Forelimb muscle (tissue), 1 donor: ENCODE data around the gene DQX1. TPM values are rescaled to one million over a fixed set of nuclear protein-coding genes. Genes with fewer than 3 reads are reported as not detected.

Experiments used
- DNase-seq: peaks from one replicate; pipeline ENCODE4 v3.0.0-alpha.2; 2013; ENCODE audit warnings: low read depth
- polyA plus RNA-seq: library from polyadenylated mRNA; unstranded; fragments of 120-200 nt; gene quantifications from one replicate; pipeline ENCODE4 v1.2.1, GENCODE V29; 2013; ENCODE audit not compliant: insufficient read length

The DQX1 gene
- polyA plus RNA-seq, 1 donor, result 0.14 TPM

DNA sequence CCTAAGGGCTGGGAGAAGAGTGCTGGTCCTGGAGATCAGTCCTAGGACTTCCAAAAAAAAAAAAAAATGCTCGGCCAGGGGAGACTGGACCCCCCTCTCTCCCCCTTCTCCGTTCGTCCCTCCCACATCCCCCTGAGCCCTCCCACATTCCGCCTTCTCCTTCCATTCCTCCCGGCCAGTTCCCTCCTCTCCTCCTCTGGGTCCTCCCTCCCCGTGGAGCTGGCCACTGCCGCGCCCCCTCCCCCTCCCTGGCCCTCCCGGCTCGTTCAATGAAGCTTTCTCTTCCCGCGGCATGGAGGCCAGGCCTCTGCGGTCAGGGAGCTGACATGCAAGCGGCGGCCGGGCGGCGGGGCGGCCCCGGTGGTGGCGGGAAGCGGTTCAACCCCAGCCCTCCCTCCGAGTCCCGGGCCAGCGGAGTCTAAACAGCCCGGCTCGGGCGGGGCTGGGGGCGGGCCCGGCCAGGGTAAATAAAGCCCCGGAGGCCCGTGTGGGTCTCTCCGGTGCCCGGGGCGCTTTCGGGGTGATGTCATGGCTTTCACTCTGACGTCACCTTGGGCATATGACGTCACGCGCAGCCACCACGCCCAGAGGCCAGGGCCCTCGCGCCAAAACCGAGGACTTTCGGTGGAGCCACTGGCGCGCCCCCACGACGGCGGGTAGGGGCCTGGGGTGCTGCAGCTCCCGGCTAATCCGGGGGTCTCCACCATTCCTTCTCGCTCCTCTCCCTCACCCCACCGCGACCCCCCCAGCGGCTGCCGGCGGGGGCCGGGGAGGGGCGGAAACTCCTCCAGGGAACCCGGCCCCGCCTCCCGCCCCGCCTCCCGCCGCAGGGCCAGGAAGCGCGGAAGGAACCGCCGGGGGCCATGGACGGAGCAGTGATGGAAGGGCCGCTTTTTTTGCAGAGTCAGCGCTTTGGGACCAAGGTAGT, 28.1 kb upstream of the DQX1 start, which contains the start of the genes DOK1 and LOXL3:
Gene DOK1 (plus strand): TSS at position 829 of the 928 bp plus-strand sequence. CDS start 35 bp downstream, at position 864.
Gene LOXL3 (minus strand): TSS at position 51 of the 928 bp plus-strand sequence. CDS start 1,308 bp downstream, outside the sequence.
- no peak for DNase-seq

DNA sequence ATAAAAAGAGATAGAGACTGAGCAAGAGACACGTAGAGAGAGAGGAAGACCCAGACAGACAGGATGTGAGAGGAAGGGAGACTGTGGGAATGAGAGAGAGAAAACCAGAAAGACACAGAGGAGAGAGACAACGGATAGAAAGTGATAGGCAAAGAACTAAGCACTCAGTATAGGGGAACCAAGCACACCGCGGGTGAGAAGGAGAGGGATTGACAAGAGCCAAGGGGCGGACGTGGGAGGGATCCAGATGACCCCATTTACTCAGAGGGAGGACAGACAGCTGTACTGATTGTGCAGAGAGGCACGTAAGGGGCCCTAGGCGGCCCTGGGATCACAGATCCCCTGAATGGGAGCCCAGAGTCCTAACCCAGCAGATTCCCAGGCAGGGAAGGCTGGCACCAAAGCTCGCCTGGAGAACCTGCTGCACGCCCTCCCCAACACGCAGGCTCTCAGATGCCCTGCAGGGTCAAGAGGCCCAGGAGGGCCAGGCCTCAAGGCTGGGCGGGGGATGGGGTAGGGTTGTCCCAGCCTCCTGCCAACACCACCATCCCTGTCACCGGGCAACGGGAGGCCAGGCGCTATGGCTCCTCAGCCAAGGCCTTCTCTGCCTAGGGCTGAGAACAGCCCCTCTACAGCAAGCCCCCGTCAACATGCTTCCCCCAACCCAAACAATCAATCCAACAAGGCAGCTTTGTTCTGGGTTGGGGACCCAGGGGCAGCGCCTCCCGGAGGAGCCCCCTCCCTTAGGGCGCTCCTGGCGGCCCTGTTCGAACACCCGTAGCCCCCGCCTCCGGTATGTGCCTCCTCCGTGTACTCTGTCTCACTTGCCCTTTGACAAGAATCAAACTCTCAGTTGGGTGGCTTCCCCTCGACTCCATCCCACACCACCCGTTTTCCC, 27.1 kb upstream of the DQX1 start:
- DNase-seq, result no peak

DNA sequence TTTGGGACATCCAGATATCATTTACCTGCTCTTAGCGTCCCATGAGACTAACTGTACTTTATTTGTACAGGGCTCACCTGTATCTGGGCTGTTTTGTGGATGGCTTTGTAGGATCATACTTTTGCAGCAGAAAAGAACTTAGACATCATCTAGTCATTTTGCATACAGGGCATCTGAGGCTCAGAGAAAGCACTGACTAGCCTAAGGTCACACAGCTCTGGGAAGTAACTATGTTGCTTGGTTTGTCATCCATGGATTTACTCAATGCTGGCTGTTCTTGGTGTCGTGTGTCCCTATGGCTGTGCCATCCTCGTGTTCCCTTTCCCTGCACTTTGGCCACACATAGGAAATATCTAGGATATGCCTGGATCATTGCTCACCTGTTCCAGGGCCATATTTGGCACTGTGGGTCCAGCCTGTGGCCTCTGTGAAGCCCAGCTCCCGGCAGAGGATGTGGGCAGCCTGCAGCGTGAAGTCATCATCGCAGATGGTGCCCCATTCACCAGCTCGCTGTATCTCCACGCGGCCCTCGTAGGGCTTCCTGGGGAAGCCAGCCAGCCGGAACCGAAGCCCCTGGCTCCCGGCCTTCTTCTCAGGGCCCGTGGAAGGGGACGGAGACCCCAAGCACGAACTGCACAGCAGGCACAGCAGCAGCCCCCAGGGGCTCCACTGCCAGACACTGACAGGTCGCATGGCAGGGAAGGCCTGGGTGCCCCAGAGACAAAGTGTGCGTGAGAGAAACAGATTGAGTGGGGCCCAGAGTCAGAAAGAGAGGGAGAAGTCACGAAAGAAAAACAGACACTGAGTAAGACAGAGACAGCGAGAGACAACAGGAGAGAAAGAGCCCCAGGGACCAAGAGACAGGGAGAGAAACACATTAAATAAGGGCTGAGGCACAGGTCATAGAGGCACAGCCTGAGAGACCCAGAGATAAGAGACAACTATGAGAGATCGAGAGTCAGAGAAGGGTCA, 26.2 kb upstream of the DQX1 start:
- DNase-seq, result no peak

DNA sequence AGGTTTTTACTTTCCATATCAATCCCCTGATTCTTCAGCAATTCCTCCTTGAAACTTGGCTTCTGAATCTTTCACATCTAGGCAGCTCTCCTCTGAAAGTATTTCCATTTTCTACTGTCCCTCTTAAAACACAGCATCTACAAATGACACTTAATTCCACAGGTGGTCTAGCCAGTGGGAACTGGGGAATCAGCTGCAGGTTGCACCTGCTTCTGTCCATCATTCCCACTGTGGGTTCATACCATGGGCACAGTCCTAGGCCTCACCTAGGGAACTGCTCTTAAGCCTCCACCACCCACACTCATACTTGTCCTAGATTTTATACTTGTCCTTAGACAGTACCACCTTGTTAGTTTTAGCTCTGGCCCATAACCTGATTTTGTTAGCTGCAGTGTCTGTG, 25.5 kb upstream of the DQX1 start:
- no peak for DNase-seq

DNA sequence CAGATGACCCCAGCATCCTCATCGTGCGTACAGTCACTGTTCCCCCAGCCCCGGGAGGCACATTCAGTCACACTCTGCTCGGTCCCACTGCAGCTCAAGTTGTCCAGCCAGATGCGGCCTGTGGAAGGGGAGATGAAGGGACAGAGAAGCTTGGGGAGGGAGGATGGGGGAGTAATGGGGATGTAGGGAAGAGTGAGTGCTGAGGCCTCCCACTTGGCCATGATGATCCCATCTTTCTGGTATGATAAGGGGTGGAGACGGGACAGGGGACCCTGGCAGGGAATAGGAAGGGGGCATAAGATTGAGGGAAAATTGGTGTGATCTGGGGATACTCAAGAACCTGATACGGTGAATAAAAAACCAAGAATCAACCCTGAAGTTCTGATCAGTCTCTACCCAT, 24.2 kb upstream of the DQX1 start:
- no peak for DNase-seq

DNA sequence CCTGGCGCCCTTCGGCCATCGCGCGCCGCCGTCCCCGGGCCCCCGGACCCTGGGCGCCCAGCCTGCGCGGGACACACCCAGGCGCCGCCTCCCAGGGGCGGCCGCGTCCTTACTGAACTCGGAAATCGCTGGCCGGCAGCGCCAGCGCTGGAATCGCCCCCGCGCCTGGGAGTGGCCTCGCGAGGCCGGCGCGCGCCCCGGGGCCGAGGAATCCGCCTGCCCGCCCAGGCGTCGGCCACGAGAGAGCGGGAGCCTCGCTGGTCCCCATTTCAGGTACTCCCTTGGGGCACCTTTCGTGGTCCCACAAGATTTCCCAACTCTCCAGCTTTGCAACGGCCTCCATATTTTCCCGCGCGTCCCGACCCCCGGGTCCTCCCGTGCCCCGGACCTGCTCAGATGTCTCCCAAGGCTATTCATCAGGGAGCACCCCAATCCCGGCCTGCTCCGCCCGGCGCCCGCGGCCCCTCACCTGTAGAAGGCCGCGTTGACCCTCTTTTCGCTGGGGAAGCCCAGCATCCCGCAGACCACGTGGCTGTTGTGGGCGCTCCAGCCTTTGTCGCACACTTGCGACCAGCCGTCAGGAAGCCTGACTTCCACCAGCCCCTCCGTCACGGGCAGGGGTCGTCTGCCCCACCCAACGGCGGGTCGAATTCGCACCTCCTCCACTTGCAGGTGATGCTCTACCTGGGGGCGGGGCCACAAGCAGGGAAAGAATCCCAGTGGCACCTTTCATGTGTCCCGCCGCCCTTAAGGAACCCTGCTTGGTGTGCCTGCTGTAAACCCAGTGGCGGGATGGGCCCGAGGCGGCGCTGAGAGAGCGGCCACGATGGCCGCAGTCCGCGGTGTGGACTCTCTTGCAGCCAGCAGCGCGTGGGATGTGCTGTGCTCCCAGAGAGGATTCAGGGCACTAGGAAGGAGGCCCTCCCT, 23.1 kb upstream of the DQX1 start:
- DNase-seq, result no peak

DNA sequence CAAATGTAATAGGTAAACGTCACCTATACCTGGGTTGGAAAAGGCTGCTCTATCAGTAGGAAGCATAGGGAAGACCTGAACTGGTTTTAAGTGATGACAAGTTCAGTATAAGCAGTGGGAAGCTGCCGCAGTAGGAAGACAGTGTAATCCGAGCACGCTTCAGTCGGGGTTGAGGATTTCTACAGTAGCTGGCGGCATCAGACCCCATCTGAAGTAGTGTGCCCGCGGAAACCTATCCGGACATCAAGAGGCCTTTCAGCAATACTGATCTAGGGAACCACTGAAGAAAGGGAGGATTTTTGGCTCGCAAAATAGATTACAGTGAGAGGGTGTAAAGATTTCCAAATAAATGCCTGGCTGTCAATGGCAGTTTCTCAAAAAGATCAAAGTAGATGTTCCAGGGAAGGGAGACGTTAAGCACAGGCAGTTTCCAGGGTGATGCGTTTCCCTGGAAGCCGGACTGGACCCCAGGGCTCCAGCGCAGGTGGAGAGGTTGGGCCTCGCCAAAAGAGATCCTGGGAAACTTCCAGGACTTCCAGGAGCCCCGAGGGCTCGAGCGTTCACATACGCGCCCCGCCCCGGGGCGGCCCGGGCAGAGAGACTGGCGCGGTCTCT, 22.4 kb upstream of the DQX1 start:
- DNase-seq, result no peak

DNA sequence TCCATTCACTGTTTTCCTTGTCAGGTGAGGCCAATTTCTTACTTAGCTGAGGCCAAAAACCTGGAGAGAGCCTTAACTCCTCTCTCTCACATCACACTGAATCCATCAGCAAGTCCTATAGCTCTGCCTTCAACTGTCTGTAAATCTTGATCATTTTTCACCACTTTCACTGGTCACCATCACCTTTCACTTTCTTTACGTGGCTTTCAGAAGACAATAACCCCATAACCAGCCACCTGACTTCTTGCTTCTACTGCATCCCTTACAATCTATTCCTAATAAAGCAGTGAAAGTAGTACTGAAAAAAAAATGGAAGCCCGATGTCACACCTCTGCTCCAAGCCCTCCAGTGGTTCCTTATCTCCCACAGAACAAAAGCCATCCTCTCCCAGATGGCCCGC, 20.0 kb upstream of the DQX1 start:
- no peak for DNase-seq

DNA sequence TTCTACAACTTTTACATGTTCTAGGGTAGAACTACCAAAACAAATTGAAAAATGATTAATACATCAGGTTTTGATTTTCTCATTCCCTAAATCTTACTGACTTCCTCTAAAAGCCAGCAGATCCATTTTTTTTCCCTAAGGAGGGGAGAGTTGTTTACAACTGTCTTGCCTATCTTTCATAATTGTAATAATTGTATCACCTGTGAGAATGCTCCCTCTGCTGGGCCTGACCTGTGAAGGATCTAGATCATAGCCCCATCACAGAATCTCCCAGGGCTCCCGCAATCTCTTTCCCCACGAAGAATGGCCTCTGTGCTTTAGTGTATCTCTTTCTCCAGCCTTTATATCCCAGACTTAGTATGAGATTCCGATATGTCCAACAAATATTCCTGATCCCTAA, 18.6 kb upstream of the DQX1 start:
- DNase-seq, result no peak

DNA sequence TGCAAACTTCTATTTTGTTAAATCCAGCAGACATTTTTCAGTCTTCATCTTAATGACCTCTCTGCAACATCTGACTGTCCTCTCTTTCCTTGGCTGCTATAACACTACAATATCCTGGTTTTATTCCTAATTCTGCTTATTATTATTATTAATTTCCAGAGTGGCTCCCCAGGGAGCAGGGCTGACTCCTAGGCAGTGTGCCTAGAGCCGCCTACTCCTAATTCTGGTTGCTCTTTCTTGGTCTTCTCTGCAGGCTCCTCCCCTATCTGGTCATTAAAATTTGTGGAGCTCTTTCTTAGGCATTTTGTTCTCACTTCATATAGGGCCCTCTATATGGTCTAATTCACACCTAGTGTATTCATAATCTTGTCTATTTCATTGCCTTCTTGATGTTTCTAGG, 16.9 kb upstream of the DQX1 start:
- no peak for DNase-seq

DNA sequence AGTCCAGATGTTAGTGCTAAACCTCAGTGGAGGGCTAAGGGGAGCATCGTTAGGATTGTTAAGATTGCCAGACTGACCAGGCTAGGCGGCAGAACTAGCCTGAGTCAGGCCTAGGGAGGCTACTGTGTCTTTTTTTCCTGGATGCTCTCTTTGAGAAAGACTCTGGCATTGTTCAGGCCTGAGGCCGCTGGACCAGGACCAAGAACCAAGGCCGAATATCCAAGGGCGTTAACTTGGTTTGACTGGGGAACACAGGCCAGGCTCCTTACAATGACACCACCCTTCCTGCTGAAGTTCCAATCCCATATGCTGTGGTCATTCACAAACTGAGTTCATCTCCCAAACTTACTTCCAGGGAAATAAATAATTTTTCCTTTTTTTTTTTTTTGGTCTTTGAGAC, 14.3 kb upstream of the DQX1 start:
- DNase-seq, result no peak

DNA sequence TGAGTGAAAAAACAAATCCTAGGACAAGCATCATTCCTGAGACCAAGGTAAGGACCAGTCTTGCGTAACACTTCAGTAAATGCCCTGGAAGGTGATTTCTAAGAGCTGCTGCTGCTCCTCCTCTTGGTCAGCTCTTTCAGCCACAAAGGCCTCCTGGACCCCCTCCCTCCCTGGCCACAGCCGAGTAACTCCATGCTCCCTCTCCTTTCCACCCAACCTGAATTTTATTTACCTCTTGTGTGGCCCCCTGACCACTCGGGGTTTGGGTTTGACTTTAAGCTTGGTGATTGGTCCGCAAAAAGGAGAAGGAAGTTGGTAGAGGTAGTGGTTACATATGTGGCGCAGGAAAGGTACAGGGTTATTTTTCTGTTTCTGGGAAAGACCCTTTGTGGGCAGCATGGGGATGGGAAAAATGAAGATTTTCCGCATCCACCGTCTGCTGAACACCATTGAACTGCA, 12.9 kb upstream of the DQX1 start:
- DNase-seq, result no peak

DNA sequence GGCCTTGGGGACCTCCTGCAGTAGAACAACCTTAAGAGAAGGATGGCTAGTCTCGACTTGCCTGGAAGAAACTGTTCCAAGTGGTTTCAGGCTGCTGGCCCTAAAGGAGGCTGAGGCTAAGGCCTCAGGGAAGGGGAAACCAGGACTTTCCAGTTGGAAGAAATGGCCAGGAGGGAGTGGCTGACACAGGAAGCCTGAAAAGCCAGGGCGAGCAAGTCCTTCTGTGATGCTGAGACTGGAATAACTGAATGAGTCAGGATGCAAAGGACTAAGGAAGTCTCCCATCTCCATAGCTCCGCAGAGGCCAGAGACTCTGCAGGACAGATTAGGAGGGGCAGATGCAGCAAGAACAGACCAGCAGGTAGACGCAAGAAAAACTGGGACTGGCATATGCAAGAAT, 11.1 kb upstream of the DQX1 start:
- no peak for DNase-seq

DNA sequence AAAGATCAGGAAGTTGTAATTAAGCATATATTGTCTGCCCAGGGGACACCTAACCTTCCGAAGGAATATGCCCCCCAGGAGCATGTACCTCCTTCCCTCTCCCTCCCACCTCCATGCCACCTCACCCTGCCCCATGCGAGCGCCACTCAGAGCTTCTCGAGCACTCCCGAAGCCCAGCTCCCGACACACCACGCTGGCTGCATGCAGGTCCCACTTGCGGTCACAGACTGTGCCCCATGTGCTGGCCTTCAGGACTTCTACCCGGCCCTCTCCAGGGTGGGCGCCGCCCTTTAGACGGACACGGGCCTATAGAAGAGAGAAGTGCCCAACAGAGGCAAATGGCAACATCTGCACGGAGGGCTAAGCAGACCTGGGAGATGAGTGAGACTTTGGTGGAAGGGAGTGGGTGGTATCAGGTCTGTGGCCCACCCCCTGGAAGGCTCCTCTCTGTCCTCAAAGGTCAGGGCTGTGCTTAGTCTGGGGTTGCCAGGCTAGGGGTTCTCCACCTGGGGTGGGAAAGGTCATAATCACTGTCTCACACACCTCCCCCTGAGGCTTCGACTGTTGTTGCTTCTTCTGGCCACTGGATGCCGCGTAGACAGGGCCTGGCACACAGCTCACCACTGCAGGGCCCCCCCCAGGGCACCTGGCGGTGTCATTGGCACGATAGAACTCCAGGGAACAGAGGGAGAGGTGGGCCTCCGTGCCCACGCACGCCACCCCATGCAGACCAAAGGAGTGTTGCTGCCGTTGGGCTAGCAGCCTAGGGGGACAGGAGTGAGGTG, 10.3 kb upstream of the DQX1 start:
- DNase-seq, result no peak

DNA sequence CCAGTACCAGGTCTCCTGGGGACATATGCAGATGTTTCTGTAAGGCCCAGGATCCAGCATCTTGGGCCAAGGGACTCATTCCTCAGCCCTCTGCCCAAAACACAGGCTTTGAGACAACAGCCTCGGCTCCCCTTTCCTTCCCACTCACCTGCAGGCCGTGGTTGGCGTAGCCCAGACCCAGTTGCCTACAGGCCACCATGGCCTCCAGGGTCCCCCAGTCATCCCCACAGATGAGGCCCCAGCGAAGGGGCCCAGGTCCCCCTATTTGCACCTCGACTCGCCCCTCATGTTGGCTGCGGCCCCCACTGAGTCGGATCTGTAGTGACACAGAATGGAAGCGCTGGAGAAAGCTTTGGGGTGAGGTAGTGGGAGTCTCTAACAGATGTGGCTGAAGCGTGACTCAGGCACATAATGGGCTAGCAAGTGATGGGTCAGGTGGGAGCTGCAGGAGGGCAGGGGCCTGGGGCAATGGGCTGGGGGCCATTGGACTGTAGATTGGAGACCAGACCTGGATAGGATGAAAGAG, 9.5 kb upstream of the DQX1 start:
- no peak for DNase-seq

DNA sequence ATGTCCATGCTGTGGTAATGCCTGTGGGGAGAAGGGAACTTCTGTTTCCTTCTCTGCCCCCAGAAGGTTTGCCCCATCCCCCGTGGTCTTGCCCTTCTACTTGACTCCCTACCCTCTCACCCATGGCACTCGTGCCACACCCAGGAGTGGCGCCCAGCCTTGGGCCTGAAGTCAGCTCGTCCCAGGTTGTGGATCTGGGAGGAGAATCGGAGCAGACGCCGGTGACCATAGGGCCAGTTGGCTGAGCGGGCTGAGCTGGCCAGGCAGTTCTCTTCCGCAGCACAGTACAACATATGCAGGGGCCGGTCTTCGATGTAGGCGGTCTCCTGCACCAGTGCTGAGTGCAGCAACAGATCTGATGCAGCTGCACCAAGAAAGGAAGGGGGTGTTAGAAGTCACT, 8.4 kb upstream of the DQX1 start:
- no peak for DNase-seq

DNA sequence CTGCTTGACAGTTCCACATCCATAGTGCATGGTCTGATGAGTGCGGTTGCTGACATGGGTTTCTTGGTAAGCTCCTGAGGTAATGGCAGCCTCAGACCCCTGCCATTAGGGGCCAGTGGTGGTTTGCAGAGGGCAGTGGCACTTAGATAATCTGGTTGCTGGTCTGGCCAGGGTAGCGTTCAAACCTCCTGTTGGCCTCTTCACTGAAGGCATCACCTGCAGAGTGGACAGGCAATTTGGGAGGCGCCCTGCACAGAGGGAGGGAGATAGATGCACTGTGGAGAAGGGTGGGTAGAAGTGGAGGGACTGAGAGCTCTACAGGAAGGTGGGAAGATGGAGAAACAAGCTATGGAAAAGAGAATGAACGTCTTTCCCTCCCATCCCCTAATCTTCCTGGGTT, 7.4 kb upstream of the DQX1 start:
- no peak for DNase-seq

DNA sequence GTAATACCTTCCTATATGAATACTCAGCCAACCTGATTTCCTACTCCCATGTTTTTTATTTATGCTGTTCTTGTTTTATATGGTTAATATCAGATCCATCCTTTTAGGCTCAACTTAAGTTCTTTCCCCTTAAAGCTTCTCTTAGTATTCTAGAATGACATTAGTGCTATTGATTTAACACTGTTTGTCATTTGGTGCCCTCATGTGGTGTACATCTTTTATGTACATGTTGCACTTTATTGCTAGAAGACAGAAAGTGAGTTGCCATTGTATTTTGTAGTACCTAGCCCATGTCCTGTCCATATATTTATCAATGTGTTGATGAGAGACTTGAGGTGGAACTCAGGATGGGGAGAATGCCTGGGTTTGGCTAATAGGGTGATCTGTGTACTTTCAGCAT, 6.2 kb upstream of the DQX1 start:
- DNase-seq, result no peak

DNA sequence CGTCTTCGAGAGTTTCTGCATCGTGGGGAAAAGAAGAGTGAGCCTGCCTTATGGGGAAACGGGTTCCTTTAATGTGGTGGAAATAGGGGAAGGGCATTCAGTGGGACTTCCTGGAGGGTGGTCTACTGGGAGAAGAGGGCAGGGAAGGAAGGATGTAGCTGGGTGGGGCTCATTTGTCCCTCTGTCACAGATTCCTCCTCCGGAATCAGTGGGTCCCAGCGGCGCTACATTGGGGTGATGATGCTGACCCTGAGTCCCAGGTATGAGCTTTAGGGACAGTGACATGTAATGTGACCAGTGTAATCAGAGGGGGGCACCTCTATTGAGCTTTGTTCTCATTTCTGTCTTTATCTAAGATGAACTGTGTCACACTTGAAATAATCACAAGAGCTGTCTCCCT, 5.6 kb upstream of the DQX1 start:
- DNase-seq, result no peak
